GM18505 (cell line): ENCODE measurements around the gene PLPP3.
A peak's percentile ranks its signal among the peaks of the same experiment; 100 is the strongest.

Experiments used
- ATAC-seq: cut with Tn5 transposase; IDR thresholded peaks from one replicate; pipeline ENCODE4 v1.9.1; 2021; ENCODE audit not compliant: unreplicated experiment
- POLR2A ChIP-seq: IDR thresholded peaks from 4 replicates; pipeline ENCODE4 v1.6.1; 2011; ENCODE audit warnings: borderline replicate concordance; ENCODE audit not compliant: insufficient read depth, insufficient read length; ENCODE audit errors: extremely low read depth

PLPP3 gene

GRCh38 chr1:56477164-56478111 is 101.9 kb downstream of the PLPP3 start:
- TF ChIP-seq POLR2A, result no peak
- ATAC-seq, result no peak

GRCh38 chr1:56473582-56474270 is 105.6 kb downstream of the PLPP3 start:
- no peak for TF ChIP-seq POLR2A
- ATAC-seq, result no peak

- peak; percentile 89 for ATAC-seq
- no peak for TF ChIP-seq POLR2A
These were observed 106.5 kb downstream of the PLPP3 start for GRCh38 chr1:56472860-56473259.

GRCh38 chr1:56469640-56470371 is 109.6 kb downstream of the PLPP3 start:
- no peak for ATAC-seq
- no peak for TF ChIP-seq POLR2A

GRCh38 chr1:56468518-56468917 is 110.8 kb downstream of the PLPP3 start:
- no peak for ATAC-seq
- no peak for TF ChIP-seq POLR2A

GRCh38 chr1:56466538-56466937 is 112.8 kb downstream of the PLPP3 start:
- ATAC-seq, result no peak
- no peak for TF ChIP-seq POLR2A

GRCh38 chr1:56464294-56464693 is 115.1 kb downstream of the PLPP3 start:
- TF ChIP-seq POLR2A, result no peak
- ATAC-seq, result no peak

GRCh38 chr1:56463376-56463775 is 116.0 kb downstream of the PLPP3 start:
- no peak for ATAC-seq
- no peak for TF ChIP-seq POLR2A

- TF ChIP-seq POLR2A, result no peak
- ATAC-seq, result no peak
These were observed 117.2 kb downstream of the PLPP3 start for GRCh38 chr1:56462209-56462608.

- ATAC-seq, result no peak
These were observed 117.9 kb downstream of the PLPP3 start for GRCh38 chr1:56461158-56462127.

GRCh38 chr1:56459260-56459659 is 120.1 kb downstream of the PLPP3 start:
- TF ChIP-seq POLR2A, result no peak
- no peak for ATAC-seq

More at GRCh38 chr1:56461158-56462127, 117.9 kb downstream of the PLPP3 start:
- no peak for TF ChIP-seq POLR2A

GRCh38 chr1:56457756-56458375 is 121.5 kb downstream of the PLPP3 start:
- ATAC-seq, result no peak
- no peak for TF ChIP-seq POLR2A

GRCh38 chr1:56456435-56457101 is 122.8 kb downstream of the PLPP3 start:
- no peak for ATAC-seq
- TF ChIP-seq POLR2A, result no peak
